ENCODE measurements around the gene ITIH5. TPM values are rescaled to one million over a fixed set of nuclear protein-coding genes. Genes with fewer than 3 reads are reported as not detected.

Gene ITIH5
- total RNA-seq, 3 donors from 2014 or later (not counting 1 experiment from before 2014, with no cell fraction given): not detected

DNA sequence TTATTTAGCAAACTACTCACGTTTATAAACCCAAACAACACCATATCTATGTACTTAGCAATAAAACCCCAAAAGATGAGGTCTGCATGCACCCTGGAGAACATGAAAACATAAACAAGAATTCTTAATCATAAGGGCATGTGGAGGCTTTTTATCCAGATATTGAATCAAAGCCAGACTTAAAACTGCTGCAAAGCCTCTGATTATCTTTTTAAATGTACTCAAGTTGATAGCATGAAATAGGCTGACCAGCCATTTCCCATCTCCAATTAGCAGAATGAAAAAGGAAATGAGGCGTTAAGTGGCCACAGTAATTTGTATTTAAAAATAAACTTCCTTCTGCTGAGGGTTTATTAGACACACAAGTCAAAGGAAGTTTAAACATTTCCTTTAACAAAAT, 48.3 kb downstream of the ITIH5 start:
- intact Hi-C loops (cut with micrococcal nuclease): no loop called here

DNA sequence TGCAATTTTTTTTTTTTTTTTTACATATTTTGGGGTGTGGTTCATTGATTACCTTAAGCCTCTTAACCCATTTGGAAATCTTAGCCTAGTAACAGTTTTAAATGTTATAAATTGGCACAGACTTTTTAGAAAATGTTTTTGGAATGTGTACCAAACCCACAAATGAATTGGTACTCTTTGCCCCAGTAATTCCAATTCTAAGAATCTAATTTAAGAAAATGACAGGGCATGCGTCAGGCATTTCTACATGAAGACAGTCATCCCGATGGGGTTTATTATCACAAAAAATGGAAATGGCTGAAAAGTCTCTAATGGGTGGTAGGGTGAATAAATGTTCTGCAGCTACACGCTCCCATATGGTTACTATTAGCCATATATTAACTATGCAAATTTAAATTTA, 54.9 kb downstream of the ITIH5 start:
- DNase-seq (no peak), ATAC-seq (no peak)
- Mint-ChIP-seq H3K4me3 (no peak overlapping the region), H3K27me3 (ENCODE audit: low read depth in 2 of 2) (peaks cover 12% of the 10 kb centered on the region in 2 donors), H3K36me3 (no peaks in the 10 kb centered on the region), H3K9me3 (no peaks in the 10 kb centered on the region), H3K4me1 (no peaks in the 10 kb centered on the region), H3K27ac (no peak overlapping the region)
- no peaks in the 10 kb centered on the region for H3K4me1 ChIP-seq (ENCODE audit: control insufficient read depth, insufficient read depth, low read length)
- H3K9me3 ChIP-seq (ENCODE audit: control insufficient read depth, insufficient read depth, low read length): no peaks in the 10 kb centered on the region
- TF ChIP-seq, protein P1, sequence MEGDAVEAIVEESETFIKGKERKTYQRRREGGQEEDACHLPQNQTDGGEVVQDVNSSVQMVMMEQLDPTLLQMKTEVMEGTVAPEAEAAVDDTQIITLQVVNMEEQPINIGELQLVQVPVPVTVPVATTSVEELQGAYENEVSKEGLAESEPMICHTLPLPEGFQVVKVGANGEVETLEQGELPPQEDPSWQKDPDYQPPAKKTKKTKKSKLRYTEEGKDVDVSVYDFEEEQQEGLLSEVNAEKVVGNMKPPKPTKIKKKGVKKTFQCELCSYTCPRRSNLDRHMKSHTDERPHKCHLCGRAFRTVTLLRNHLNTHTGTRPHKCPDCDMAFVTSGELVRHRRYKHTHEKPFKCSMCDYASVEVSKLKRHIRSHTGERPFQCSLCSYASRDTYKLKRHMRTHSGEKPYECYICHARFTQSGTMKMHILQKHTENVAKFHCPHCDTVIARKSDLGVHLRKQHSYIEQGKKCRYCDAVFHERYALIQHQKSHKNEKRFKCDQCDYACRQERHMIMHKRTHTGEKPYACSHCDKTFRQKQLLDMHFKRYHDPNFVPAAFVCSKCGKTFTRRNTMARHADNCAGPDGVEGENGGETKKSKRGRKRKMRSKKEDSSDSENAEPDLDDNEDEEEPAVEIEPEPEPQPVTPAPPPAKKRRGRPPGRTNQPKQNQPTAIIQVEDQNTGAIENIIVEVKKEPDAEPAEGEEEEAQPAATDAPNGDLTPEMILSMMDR (IDR thresholded peaks at IDR 0.05): no peak
- H3K27ac ChIP-seq (ENCODE audit: low read length): no peak overlapping the region
- H3K4me3 ChIP-seq (ENCODE audit: low read length): no peak overlapping the region
- no peaks in the 10 kb centered on the region for H3K27me3 ChIP-seq (ENCODE audit: control insufficient read depth, insufficient read depth, low read length)
- no peaks in the 10 kb centered on the region for H3K36me3 ChIP-seq (ENCODE audit: control insufficient read depth, insufficient read depth, low read length)
- WGBS (ENCODE audit: insufficient coverage): 100% methylated on average over 1 of the region's 3 CpGs
- intact Hi-C loops (cut with micrococcal nuclease): no loop called here

More for the DNA sequence above, 48.3 kb downstream of the ITIH5 start:
- Mint-ChIP-seq H3K36me3 (no peaks in the 10 kb centered on the region), H3K27me3 (ENCODE audit: low read depth in 2 of 2) (peaks cover 17 to 19% of the 10 kb centered on the region in 2 donors), H3K4me1 (peaks cover 0 to 5% of the 10 kb centered on the region in 2 donors), H3K4me3 (no peak overlapping the region), H3K9me3 (no peaks in the 10 kb centered on the region), H3K27ac (no peak overlapping the region)
- Histone ChIP-seq H3K27me3 (ENCODE audit: control insufficient read depth, insufficient read depth, low read length) (no peaks in the 10 kb centered on the region), H3K9me3 (ENCODE audit: control insufficient read depth, insufficient read depth, low read length) (no peaks in the 10 kb centered on the region), H3K36me3 (ENCODE audit: control insufficient read depth, insufficient read depth, low read length) (no peaks in the 10 kb centered on the region), H3K27ac (ENCODE audit: low read length) (no peak overlapping the region), H3K4me1 (ENCODE audit: control insufficient read depth, insufficient read depth, low read length) (no peaks in the 10 kb centered on the region), H3K4me3 (ENCODE audit: low read length) (no peak overlapping the region)
- 25% methylated on average over 1 of the region's 2 CpGs for WGBS (ENCODE audit: insufficient coverage)
- no peak for DNase-seq
- ATAC-seq: no peak
- TF ChIP-seq, protein P1 (IDR thresholded peaks at IDR 0.05): no peak

DNA sequence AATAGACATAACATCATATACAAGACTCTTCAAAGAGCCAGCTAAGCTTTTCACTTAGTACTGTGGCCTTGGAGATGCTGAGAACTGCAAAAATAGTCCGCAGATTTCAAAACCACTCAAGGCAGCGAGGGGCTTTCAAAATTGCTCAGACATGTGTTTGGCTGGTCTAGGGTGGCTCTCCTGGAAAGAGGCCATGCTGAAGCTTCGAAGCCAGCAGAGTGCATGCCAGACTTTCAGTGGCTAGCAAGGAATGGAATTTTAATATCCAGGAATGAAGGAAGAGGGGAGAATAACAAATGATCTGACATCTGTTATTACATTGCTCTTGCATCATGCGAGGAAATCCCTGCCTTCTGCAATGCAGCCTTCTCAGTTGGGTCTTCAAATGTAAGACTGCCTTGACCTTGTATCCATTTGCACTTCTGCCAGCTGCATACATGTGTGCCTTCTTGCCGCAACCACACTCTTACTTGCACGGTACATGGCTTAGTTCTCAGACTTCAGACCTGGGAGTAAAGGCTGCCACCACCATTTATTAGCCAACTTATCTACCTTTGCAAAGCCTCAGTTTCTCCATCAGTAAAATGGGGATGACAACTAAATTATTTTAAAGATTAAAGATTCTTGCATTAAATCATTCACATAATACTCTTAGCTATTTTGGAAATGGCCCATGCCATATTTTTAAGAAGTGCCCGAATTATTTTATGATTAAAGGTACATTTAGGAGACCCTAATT, 55.9 kb downstream of the ITIH5 start:
- TF ChIP-seq, protein P1 (IDR thresholded peaks at IDR 0.05): no peak
- no peaks in the 10 kb centered on the region for H3K36me3 Mint-ChIP-seq
- intact Hi-C loops (cut with micrococcal nuclease): no loop called here
- no peak overlapping the region for H3K4me3 Mint-ChIP-seq
- H3K27me3 Mint-ChIP-seq (ENCODE audit: low read depth in 2 of 2): peaks cover 12% of the 10 kb centered on the region in 2 donors
- no peaks in the 10 kb centered on the region for H3K9me3 Mint-ChIP-seq
- Histone ChIP-seq H3K27me3 (ENCODE audit: control insufficient read depth, insufficient read depth, low read length) (no peaks in the 10 kb centered on the region), H3K4me3 (ENCODE audit: low read length) (no peak overlapping the region), H3K9me3 (ENCODE audit: control insufficient read depth, insufficient read depth, low read length) (no peaks in the 10 kb centered on the region), H3K36me3 (ENCODE audit: control insufficient read depth, insufficient read depth, low read length) (no peaks in the 10 kb centered on the region), H3K4me1 (ENCODE audit: control insufficient read depth, insufficient read depth, low read length) (no peaks in the 10 kb centered on the region), H3K27ac (ENCODE audit: low read length) (no peak overlapping the region)
- 93% methylated on average over 6 of the region's 7 CpGs for WGBS (ENCODE audit: insufficient coverage)
- no peaks in the 10 kb centered on the region for H3K4me1 Mint-ChIP-seq
- no peak overlapping the region for H3K27ac Mint-ChIP-seq
- DNase-seq (no peak), ATAC-seq (no peak)

DNA sequence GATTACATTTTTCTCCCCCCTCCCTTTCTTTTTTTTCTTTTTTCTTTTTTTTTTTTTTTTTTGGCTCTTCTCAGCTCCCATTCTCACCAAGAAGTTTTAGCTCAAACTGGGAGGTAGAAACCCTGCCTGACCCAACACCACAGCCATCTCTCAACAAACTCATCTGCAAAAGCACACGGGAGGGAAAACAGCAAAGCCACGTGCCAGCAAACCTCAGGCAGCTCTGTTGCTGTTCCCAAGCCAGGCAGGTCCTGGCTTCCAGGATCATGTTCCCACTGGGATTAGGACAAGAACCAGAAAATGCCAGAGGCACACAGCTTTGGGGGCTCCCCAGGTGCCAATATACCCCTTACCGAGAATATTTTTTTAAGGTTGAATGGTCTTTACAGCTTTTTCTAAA, 56.7 kb downstream of the ITIH5 start:
- Mint-ChIP-seq H3K9me3 (no peaks in the 10 kb centered on the region), H3K4me3 (no peak overlapping the region), H3K27ac (no peak overlapping the region), H3K36me3 (no peaks in the 10 kb centered on the region), H3K27me3 (ENCODE audit: low read depth in 2 of 2) (peaks cover 12 to 15% of the 10 kb centered on the region in 2 donors), H3K4me1 (no peaks in the 10 kb centered on the region)
- ATAC-seq (no peak), DNase-seq (no peak)
- H3K4me1 ChIP-seq (ENCODE audit: control insufficient read depth, insufficient read depth, low read length): no peaks in the 10 kb centered on the region
- H3K9me3 ChIP-seq (ENCODE audit: control insufficient read depth, insufficient read depth, low read length): no peaks in the 10 kb centered on the region
- WGBS (ENCODE audit: insufficient coverage): 86% methylated on average over 3 of the region's 3 CpGs
- no peaks in the 10 kb centered on the region for H3K36me3 ChIP-seq (ENCODE audit: control insufficient read depth, insufficient read depth, low read length)
- TF ChIP-seq, protein P1 (IDR thresholded peaks at IDR 0.05): no peak
- intact Hi-C loops (cut with micrococcal nuclease): no loop called here
- no peak overlapping the region for H3K4me3 ChIP-seq (ENCODE audit: low read length)
- H3K27ac ChIP-seq (ENCODE audit: low read length): no peak overlapping the region
- no peaks in the 10 kb centered on the region for H3K27me3 ChIP-seq (ENCODE audit: control insufficient read depth, insufficient read depth, low read length)
